Left forelimb (tissue), 1 donor: ENCODE data around the gene DNTTIP2.
"Not testable (repeated sequence)": the region's sequence is repeated elsewhere in the genome, so short reads cannot be mapped to it uniquely, and the experiment has no call there.

Experiments used
- DNase-seq: peaks from one replicate; pipeline ENCODE4 v3.0.0-alpha.2; 2018; ENCODE audit warnings: low spot score

The DNTTIP2 gene

GRCh38 chr1:93840956-93841482 is 38.0 kb downstream of the DNTTIP2 start:
- DNase-seq = no peak

- no peak for DNase-seq
Observed at GRCh38 chr1:93839753-93840152, 39.3 kb downstream of the DNTTIP2 start.

GRCh38 chr1:93839307-93839706 is 39.7 kb downstream of the DNTTIP2 start:
- no peak for DNase-seq

GRCh38 chr1:93837961-93838360 is 41.0 kb downstream of the DNTTIP2 start:
- DNase-seq = no peak

- DNase-seq = not testable (repeated sequence)
Observed at GRCh38 chr1:93833293-93833692, 45.7 kb downstream of the DNTTIP2 start.

GRCh38 chr1:93829061-93829460 is 49.9 kb downstream of the DNTTIP2 start:
- DNase-seq = no peak

GRCh38 chr1:93828367-93828755 is 50.6 kb downstream of the DNTTIP2 start:
- no peak for DNase-seq

- DNase-seq = no peak
Observed at GRCh38 chr1:93827633-93828366, 51.2 kb downstream of the DNTTIP2 start.

GRCh38 chr1:93827128-93827527 is 51.9 kb downstream of the DNTTIP2 start:
- no peak for DNase-seq

GRCh38 chr1:93824834-93825233 is 54.2 kb downstream of the DNTTIP2 start:
- DNase-seq = no peak

- no peak for DNase-seq
Observed at GRCh38 chr1:93822730-93823425, 56.1 kb downstream of the DNTTIP2 start.

GRCh38 chr1:93821423-93822144 is 57.4 kb downstream of the DNTTIP2 start:
- DNase-seq = no peak

- no peak for DNase-seq
Observed at GRCh38 chr1:93820554-93821422, 58.2 kb downstream of the DNTTIP2 start.

GRCh38 chr1:93818570-93818959 is 60.4 kb downstream of the DNTTIP2 start:
- no peak for DNase-seq

GRCh38 chr1:93817819-93818569 is 61.0 kb downstream of the DNTTIP2 start:
- DNase-seq = no peak

- DNase-seq = no peak
Observed at GRCh38 chr1:93816970-93817678, 61.9 kb downstream of the DNTTIP2 start.
